ENCODE data around the gene FBN1.

Gene FBN1

DNA sequence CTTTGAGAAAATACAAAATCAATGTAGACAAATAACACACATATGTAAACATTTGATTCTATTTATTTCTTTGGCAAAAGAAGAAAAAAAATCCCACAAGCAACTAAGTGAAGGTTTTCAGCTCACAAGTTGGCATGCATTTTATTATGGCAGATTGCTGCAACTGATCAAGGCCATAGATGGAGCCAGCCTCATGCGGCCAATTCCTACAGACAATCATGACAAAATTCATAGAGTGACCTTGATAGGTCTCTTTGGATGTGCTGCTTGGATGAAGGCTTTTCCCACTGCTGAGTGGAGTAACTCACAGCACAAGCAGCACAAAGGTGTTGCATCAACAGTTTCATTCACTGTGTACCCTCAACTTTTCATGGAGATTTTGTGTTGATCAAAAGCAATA lies 22.1 kb downstream of the FBN1 start:
- no peak for DNase-seq (ENCODE audit: low read depth in 2 of 2)

DNA sequence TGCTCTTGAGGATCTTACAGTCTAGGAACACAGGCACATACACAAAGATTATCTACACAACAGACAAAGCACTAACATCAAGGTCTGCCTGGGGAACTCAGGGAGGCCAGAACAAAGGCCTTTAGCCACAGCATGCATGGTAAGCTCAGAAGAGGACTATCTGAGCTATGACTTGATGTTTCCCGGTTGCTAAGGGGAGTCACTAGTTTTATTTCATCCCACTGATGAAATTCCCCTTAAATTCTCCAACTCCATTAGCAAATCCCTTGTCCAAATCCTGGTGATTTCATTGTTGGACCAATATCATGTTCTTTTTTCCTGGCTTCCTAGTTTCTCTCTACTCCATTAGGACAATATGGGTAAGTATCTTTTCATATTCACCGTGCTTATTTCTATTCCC lies 23.3 kb downstream of the FBN1 start:
- DNase-seq (ENCODE audit: low read depth in 2 of 2): no peak

DNA sequence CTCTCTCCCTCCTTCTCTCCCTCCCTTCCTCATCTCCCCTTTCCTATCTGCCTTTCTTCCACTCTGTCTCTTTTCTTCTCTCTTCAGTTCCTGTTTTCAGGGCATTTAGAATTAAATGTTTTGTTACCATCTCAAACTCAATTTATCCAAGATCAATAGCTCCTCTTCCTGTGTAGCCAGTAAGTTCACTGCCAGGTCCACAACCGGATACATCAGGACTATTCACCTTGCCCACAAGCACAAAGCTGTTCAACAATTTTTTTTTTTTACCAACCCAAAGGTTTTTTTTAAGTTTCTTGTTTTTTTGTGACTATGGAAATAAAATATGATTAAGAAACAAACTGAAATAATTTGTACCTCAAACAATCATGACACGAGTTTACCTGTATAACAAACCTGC lies 26.1 kb downstream of the FBN1 start:
- DNase-seq (ENCODE audit: low read depth in 2 of 2): no peak

DNA sequence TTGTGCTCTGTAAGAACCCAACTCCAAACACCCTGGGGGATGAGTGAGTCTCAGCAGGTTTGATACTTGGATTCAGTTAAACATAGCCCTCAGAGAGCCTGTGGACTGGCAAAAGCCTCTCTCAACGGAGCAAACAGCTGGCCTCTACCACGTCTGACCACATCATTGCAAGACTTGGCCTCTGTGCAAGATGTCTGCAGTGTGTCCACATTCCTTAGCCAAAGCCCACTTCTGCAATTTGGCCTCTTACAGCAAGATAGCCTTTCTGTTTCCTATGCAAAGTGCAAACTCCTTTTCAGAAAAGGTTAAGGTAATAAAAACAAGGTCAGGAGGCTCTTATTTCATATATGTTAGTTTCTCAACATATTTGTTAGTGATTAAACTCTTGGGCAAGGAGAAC lies 27.9 kb downstream of the FBN1 start:
- no peak for DNase-seq (ENCODE audit: low read depth in 2 of 2)

DNA sequence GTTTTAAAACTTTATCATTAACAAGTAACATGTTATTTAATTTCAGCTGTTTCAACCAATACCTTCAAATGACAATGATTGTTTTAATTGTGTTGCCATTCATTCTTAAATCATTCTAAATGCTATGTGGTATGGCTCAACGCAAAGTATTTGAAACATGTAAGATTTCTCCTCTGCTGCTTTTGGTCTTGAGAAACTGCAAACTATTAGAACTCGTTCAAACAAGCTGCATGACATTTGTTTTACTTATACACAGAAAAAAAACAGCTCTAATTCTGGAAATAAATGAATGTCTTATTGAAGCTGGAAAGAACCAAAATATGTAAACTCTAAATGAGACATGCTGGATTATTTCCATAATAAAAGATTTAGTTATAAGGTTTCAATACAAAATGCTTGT lies 29.3 kb downstream of the FBN1 start:
- no peak for DNase-seq (ENCODE audit: low read depth in 2 of 2)

DNA sequence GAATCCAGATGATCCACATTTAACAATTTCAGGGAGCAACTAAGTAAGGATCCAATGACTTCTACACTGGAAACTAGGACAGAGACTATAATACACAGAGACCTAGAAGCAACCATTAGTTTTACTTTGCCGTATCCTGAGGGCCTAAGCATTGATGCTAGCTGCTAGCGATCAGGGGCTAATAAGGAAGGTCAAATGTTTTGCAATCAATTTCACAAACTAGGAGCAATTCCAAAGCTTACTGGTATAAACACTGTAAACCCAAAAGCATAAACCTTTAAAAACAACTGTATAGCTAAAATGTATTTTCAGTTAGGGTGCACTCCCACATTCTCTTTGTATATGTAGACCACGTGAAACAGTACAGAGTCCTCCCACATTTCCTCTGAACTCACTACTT lies 31.5 kb downstream of the FBN1 start:
- DNase-seq (ENCODE audit: low read depth in 2 of 2): no peak

DNA sequence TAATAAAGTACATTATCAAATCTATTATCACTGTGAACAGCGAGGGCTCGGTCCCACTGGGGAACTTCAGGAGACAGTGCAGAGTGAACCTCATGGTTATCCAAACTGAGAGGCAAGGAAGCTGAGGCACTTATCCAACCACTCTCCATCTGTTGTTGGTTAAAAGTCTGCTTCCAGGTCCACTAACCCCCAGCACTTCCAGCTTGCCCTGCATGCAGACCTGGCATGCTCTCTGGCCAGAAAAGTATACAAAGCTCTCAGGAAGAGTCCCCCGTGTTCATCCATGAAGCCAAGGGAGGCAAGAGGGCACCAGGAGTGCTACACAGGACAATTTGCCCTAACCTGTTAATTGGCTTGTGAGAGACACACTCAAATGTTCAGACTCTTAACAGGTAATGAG lies 36.0 kb downstream of the FBN1 start:
- DNase-seq (ENCODE audit: low read depth in 2 of 2): no peak

DNA sequence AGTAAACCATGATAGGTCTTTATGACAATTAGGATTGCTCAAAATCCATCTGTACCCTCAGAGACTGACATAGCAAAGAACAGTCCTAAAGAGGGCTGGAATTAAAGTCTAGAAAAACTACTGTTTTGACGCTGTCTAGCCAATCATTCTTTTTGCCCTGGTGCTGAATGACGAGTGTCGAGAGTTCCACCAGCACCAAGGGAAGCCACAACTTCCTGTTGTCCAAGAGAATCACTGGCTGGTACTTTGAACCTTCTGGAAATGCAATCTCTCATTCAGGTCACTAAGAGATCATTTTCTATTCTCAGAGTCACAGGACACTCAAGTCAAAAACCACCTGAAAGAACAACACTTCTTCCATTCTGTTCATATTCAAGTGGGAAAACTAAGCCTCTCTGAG lies 37.7 kb downstream of the FBN1 start:
- DNase-seq (ENCODE audit: low read depth in 2 of 2): no peak

DNA sequence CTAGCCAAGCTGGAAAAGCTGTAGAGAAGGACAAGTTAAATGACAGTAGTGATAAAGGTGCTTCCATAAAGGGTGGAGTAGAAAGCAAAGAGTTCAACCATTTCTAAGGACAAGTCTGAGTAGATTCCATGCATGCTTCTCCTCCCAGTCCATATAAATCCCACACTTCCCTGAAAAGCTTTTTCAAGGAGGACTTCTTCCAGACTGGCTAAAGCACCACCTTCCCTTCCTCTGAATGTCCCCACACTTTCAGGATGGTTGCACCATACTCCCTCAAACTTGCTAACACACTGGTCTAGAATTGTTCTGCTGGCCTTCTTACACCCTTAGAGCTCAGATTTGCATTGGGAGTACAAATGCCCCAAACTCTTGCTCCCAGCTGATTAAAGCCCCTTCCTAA lies 40.9 kb downstream of the FBN1 start:
- DNase-seq (ENCODE audit: low read depth in 2 of 2): no peak

DNA sequence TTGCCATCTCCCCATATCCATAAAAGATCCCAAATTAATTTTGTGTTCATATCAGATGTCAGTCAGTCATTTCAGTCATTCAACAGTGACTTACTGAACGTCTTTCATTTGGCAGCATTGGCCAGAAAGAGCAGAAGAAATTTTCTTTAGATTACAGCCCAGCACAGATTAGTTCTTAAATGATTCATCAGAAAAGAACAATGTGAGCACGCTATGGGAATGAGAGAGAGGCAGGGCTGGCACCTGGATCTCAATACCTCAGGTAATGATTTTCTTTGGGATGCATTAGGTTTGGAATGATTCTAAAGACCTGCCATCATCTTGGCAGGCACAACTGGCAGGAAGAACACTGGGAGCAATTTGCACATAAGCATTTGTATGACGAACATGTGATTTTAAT lies 41.6 kb downstream of the FBN1 start:
- no peak for DNase-seq (ENCODE audit: low read depth in 2 of 2)

DNA sequence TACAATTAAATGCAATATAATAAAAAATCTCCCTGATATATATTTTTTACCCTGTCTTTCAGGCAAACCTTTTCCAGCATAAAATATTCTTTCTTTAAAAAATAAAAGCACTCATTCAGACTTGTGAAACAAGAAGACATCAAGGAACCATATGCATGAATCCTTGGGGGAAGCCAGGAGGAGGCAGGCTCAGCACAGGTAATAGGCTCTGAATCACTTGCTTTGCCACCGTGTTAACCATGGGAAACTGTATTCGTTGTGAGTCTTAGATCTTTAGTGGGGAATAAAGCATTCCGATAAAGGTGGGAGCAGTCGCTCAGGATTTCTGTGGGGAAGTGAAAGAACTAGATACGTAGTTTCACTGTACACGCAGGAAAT lies 42.4 kb downstream of the FBN1 start:
- DNase-seq (ENCODE audit: low read depth in 2 of 2): no peak

DNA sequence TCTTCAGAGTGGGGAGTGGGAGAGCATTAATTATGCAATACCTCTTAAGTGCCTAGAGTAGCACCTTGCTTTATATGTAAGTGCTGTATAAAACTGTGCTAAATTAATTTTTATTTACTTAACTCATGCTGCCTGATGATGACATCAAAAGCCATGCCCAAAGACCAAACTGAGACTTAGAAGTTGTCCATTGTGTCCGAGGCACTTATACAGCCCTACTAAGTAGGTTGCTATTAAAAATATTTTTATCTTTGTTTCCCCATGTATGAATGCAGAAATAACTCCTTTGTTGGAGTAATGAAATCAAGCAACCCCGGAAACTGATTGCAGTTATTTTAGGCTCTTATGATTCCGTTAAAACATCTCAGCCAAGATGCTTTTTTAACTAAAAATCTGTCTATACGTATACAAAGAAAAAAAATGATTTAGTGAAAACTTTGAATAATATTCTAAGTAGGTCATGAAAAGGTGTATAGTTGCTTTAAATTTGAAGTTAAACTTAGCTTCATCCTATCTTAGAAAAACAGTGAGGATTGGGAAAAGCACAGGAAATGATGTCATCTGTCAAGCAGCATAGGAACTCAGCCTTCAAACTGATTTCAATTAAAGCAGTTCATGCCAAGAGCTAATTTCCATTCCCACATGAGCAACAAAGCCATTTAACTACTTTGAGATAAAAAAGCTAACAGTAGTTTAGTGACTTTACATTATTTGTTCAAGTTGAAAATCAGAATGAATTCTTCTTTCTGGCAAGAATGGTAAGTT lies 43.0 kb downstream of the FBN1 start:
- no peak for DNase-seq (ENCODE audit: low read depth in 2 of 2)

DNA sequence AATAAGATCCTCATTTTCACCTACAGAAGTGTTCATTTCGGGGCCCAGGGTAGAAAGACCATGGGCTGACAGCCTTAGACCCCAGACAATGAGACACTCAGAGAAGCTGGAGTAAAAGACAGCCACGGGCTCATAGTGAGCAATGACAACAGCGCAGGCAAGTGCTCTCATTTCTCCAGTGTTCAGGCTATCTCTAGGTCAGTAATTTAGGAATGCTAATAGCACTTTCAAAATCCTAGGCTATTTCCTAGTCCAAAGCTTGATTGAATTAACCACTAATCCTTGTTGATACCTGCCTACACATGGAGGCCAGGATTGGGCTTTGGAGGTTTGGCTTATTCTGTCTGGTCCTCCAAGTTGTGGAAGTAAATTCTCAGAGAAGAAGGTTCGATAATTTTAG lies 44.4 kb downstream of the FBN1 start:
- no peak for DNase-seq (ENCODE audit: low read depth in 2 of 2)

DNA sequence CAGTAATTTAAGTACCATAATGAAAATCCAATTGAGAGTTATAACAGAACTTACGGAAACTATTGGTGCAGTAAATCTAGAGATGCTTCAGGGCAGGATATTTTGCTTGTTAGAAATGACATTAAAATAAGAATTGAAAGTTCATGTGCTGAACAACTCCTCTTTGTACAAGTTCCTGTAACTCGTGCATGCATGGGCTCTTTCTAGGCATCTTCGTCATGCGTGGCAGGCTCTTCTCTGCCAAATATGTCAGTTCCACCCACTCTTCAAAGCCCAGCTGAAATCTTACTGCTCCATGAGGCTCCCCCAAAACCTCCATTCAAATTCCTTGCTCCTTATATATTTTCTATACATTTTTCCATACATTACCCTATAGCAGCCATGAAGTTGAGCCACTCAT lies 48.7 kb downstream of the FBN1 start:
- no peak for DNase-seq (ENCODE audit: low read depth in 2 of 2)

DNA sequence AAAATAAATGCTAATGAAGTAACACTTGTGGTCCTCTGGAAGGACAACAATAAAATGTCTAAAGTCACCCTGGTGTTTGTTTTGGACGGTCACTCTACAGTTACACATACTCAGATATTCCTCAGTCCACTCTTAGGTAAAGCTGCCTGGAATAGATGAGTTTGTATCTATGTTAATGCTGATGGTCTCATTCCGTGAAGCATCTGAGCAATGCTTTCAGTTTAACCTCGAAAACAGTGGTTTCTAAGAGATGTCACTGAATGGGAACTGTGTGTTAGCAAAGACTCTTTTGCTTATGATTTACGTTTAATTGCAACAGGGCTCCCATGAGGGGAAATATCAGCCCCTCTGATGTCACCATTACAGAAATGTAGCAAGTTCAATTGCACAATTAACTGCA lies 49.1 kb downstream of the FBN1 start:
- DNase-seq (ENCODE audit: low read depth in 2 of 2): no peak

DNA sequence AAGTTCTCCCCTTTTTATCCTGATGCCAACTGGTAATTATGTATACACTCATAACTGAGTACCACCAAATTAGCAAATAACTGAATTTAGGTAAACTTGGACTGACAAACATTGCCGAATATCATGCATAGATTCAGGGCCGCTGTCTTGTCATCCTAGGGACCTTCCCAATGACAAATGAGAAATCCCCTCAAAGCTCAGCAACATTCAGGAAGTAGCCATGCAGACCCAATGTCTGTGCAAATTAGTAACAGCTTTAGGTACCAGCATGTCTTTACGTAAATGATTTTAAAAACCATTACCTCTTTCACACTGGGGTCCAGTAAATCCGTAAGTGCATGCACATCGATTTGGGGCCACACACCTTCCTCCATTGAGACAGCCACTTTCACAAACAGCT lies 49.5 kb downstream of the FBN1 start:
- no peak for DNase-seq (ENCODE audit: low read depth in 2 of 2)

DNA sequence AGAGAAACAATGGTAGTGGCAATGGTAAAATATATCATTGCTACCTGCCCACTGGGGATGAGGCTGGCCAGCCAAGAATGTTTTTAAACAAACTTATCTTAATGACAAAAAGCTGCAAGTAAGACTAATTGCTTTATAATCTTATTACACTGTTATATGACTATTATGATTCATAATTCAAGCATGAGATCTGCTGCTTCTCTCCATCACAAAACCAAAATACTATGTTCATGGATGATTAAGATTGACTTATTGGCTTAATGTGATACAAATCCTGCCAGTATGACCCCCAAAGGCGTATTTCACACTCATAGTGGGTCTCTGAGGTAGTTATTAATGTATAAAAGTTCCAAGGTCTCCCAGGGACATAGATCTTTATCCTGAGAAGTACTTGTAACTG lies 52.6 kb downstream of the FBN1 start:
- DNase-seq (ENCODE audit: low read depth in 2 of 2): no peak

DNA sequence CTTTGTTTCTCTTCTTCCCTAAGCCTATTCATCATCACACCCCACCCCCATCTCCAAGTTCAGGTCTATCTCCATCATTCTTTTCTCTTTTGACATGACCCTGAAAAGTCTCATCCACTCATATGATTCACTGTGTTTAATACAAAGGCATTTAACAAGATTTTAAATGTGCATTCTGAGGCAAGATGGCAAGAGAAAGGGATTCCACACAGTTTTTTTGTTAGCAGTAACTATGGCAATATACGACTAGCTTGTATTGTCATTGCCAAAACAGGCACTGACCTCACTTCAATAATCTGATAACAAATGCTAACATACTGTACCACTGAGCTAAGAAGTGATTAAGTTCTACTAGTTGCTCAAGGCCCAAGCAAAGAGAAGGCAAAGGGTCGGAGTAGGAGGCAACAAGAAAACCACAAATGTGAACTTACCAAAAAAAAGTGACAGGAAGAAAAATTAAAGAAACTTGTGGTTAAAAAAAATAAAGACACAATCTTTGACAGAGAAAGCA lies 53.2 kb downstream of the FBN1 start:
- DNase-seq (ENCODE audit: low read depth in 2 of 2): no peak

DNA sequence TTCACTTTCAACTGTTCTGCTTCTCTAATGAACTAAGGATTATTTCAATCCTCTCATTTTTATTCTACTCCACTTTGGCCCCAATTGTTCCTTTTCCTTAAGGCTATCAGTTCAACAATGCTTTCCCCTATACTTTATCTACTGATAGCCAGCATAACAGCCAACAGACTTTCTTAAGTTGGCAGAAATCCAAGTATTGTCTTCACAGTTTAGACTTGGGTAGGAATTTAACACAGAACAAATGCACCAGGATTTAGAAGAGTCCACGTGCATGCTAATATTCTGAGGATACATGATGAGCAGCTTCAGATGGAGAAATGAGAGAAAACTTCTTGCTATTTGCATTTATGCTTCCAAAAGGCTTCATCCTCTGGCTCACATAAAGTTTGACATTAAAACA lies 54.8 kb downstream of the FBN1 start:
- DNase-seq (ENCODE audit: low read depth in 2 of 2): no peak

DNA sequence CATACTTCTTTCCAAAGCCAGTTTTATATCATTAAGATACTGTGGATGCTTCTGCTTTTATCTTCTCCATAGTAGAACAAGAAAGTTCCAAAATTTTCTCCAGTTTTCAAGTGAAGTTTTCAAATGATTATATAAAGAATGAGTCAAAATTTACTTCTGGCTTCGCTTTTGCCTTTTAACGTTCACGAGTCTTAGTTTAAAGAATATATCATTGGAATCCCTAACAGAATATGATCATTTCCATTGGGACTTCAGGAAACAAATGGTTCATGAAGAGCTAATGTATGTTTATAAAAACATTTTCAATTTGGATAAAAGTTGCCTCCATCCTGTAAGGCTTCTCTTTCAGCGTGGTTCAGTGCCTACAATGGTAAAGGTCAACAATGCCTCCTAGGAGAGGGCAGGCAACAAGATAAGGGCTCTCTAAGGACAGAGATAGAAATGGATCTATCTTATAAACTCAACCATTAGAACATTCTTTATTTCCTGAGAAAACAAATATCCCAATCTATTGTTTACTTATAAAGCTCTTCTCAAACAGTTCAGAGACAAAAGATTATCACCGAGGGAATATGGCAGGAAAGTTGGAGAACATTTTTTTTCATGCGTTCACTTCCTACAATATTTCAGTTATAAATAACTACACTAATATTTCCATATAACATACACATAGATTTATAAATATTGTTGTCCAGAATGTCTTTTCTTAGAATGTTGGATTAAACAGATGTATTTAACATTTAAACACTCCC lies 60.5 kb downstream of the FBN1 start:
- no peak for DNase-seq (ENCODE audit: low read depth in 2 of 2)

DNA sequence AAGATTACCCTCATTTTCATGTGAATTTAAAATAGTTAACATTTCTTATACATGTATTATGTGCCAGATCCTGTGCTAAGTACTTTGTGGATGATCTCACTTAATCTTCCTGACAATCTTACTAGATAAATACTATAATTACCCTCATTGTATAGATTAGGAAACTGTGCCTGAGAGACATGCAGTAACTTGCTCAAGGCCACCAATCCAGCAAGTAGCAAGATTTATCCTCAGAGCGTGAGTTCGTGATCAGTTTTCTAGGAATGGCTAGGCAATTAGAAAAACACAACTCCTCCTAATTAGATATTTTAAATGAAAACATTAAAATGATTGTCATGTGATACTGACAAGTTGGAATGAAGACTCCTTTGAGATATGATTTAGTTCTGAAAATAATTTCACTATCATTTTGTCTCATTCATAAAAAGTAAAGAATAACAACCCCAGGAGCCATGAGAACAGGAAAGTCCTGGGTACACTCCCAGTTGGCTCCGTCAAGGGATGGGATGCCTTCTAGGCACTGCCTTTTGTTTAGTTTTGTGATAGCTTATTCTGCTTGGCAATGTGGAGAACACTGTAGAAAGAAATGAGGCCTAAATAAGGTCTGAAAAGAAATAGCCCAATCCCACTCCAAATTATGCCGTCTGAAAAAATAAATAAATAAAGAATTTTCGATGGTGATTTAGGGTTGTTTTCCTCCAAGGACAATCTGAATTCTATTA lies 61.3 kb downstream of the FBN1 start:
- DNase-seq (ENCODE audit: low read depth in 2 of 2): no peak

DNA sequence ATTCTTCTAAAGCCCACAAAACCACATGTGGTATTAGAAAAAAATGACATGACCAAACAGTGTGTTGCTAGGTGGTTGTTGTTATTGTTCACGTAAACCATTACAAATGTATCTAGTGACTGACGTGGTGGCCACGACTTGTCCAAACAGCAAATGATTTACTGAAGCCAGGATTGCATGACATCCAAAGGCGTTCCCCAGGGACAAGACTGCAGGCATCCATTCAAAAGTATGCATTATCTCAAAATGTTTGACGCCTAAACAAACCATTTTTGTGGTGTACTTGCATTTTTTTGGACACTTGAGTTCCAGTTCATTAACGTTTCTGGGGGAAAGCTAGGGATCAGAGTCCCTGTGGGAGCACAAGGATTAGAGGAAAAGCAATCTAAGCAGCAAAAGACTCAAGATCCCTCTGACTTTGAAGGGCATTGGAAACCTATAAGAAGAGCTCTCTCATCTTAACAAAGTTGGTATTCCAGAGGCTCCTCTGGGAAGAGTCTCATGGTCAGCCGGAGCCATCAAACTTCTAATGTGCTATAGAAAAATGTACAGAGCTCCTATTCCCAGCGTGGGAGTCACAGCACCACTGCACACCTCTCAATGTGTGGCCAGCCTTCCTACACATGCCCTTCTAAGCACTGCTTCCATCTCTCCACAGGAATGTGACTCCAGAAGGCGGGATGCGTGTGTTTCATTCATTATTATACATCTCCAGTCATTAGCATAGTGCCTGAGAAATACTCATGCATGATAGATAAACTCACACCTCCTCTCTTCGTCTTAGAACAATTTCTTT lies 62.9 kb downstream of the FBN1 start:
- no peak for DNase-seq (ENCODE audit: low read depth in 2 of 2)

Measured in stimulated activated CD4-positive, alpha-beta T cell treated with anti-CD3 and anti-CD28 coated beads, Interleukin-1b, Interleukin-23, amount 100 ng/mL, for 1 hour (primary cell).